IPS-NIHi7 (cell line): ENCODE data around the gene GPR160.
A peak's percentile ranks its signal among the peaks of the same experiment; 100 is the strongest.
"Not testable (repeated sequence)": the region's sequence is repeated elsewhere in the genome, so short reads cannot be mapped to it uniquely, and the experiment has no call there.

Experiments
- DNase-seq: peaks from one replicate; pipeline ENCODE4 v3.0.0; 2012; ENCODE audit warnings: mixed read lengths; ENCODE audit errors: extremely low spot score

GPR160 gene

DNA sequence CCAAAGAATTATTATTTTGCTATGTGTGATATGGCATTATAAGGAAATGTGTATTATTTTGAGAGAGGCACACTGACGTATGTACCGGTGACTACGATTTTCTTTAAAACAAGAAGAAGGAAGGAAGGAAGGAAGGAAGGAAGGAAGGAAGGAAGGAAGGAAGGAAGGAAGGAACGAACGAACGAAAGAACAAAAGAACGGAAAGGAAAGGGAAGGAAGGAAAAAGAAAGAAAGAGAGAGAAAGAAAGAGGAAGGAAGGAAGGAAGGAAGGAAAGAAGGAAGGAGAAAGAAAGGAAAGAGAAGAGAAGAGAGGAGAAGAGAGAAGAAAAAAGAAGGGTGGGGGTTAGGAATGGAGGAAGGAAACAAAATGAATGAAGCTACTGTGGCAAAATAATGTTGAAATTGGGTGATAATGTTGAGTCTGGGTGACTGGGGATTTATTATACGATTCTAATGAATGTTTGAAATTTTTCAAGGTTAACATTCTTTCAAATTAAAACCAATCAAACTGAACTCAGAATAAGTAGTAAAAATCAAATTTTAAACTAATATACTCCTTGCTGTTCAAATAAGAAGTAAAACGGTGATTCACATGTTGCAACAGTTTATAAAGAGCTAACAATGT, 73.5 kb downstream of the GPR160 start:
- DNase-seq: no peak

DNA sequence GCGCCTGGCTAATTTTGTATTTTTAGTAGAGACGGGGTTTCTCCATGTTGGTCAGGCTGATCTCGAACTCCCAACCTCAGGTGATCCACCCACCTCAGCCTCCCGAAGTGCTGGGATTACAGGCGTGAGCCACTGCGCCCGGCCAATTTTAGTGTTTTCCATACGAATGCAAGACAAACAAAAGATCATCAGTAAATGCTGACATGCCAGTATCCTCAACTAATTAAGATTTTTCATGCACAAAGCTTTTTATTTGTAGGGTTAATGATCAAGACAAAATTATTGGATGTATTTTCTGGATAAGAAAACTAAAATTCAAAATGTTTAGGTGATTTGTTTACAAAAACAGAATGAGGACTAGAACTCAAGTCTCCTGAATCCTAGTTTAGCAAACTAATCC, 76.4 kb downstream of the GPR160 start:
- DNase-seq: not testable (repeated sequence)

DNA sequence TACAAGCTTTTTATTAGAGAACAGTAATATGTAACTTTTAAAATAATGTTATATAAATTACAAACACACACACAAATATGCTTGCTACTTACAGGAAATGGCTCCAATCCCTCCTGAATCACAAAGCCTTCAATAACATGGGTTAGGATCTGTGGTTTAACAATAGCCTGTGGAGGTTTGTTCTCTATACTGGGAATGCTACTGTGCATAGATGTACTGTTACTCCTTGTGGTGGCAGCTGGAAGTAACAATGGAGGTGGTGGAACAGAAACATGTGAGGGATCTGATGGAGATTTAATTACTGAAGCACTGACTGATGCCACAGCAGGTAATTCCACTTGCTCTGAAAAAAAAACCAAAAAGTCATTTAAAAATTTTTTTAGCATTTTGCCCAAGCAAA, 79.3 kb downstream of the GPR160 start:
- peak; percentile 31 for DNase-seq

DNA sequence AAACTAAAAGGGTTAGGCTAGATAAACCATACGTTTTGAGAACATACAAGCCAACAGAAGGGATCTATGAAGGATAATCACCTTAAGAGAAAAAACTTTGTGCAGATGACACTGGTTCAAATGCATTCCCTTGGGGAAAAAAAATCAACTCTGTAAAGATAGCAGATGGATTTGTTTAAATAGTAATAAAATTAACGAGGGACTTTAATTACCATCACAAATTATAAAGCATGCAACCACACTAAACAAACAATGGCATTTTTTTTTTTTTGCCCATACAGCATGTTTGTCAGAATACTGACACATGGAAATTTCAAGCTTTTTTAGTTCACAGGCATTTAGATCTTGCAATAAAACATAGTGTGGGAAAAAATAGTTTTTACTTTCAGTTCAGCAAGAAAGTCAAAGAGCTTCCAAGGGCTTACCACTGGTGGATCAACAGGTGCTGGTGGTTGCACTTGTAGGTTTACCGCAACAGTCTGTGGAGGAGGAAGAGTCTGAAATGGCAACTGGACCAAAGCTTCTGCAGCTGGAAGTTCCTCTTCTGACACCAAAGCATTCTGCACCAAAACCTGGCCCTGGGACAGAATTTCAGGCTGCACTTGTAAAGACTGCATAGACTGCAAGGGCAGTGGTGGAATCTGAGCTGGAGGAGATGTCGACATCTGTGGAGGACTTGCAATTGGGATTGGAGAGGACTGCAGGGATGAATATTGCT, 90.6 kb downstream of the GPR160 start:
- DNase-seq: no peak

DNA sequence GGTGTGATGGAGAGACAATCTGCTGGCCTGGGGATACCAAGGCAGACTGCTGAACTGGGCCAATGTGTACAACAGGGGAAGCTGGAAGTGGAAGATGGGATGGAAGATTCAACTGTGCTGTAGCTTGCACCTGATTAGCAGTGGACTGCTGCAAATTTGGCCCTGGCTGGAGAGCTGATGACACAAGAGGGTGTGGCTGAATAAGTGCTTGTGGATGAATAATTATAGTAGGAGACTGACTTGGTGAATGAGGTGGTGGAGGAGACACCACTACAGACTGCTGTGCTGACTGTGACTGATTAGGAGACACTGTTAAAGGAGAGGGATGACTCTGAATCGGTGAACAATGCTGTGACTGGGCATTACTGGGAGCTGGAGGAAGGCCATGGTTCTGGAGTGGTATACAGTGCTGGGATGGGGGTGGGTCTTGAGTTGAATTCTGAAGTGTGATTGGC, 91.2 kb downstream of the GPR160 start:
- DNase-seq: peak; percentile 26

DNA sequence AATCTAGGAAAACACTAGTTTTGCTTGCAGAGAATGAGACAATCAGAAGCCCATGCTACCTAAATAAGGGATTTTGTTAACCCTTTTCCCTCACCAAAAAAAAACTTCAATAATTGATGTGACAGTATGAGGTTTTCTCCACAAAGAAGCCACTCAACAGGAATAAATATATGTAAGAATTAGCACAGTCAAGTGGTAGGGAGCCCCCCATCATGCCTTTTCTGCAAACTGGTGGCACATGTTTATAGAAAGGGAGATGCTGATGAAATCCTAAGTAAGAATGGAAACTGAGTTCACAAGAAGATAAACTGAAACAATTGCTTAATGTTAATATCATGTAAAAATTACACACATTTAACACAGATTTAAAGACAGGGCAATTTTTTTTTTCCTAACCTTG, 92.7 kb downstream of the GPR160 start:
- DNase-seq: no peak

DNA sequence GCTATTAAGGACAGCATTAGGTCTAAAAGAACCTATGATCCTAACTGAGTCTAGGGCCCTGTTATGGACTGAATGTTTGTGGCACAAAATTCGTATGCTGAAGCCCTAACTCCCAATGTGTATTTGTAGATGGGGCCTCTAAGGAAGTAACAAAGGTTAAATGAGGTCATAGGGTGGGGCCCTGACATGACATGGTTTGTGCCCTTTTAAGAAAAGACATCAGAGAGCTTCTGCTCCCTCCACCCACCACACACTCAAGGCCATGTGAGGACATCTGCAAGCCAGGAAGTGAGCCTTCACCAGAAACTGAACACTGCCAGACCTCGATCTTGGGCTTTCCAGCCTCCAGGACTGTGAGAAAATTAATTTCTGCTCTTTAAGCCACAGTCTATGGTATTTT, 94.5 kb downstream of the GPR160 start:
- DNase-seq: no peak
